ENCODE data around the gene TOX2. TPM values are rescaled to one million over a fixed set of nuclear protein-coding genes. Genes with fewer than 3 reads are reported as not detected.

The TOX2 gene
- total and polyA plus RNA-seq, 9 donors = 0.44 to 5.7 (median 2.2) TPM

GRCh38 chr20:43957392-43957791, 42.7 kb downstream of the TOX2 start:
- Histone ChIP-seq H3K4me3 (ENCODE audit: low read length) (no peak overlapping the region), H3K9me3 (replicated peaks; ENCODE audit: control insufficient read depth, low read depth, low read length) (no peaks in the 10 kb centered on the region), H3K36me3 (ENCODE audit: control insufficient read depth, insufficient read depth, low read length) (no peaks in the 10 kb centered on the region), H3K4me1 (ENCODE audit: control insufficient read depth, insufficient read depth, low read length) (peaks cover 32% of the 10 kb centered on the region), H3K27ac (ENCODE audit: low read length) (no peak overlapping the region), H3K27me3 (ENCODE audit: control insufficient read depth, insufficient read depth, low read length) (peaks cover 6% of the 10 kb centered on the region)
- whole genome bisulfite sequencing (ENCODE audit: insufficient coverage) = no CpG with 5 or more reads among the region's 3 CpGs
- no peak for DNase-seq

GRCh38 chr20:43958626-43959025, 44.0 kb downstream of the TOX2 start:
- Histone ChIP-seq H3K4me3 (ENCODE audit: low read length) (no peak overlapping the region), H3K27ac (ENCODE audit: low read length) (no peak overlapping the region), H3K4me1 (ENCODE audit: control insufficient read depth, insufficient read depth, low read length) (peaks cover 32% of the 10 kb centered on the region), H3K9me3 (replicated peaks; ENCODE audit: control insufficient read depth, low read depth, low read length) (no peaks in the 10 kb centered on the region), H3K36me3 (ENCODE audit: control insufficient read depth, insufficient read depth, low read length) (no peaks in the 10 kb centered on the region), H3K27me3 (ENCODE audit: control insufficient read depth, insufficient read depth, low read length) (peaks cover 6% of the 10 kb centered on the region)
- DNase-seq = no peak
- 82% methylated on average over 2 of the region's 2 CpGs for WGBS (ENCODE audit: insufficient coverage)

- DNase-seq = no peak
- Histone ChIP-seq H3K4me1 (ENCODE audit: control insufficient read depth, insufficient read depth, low read length) (peaks cover 34% of the 10 kb centered on the region), H3K9me3 (replicated peaks; ENCODE audit: control insufficient read depth, low read depth, low read length) (no peaks in the 10 kb centered on the region), H3K27me3 (ENCODE audit: control insufficient read depth, insufficient read depth, low read length) (peaks cover 3% of the 10 kb centered on the region), H3K36me3 (ENCODE audit: control insufficient read depth, insufficient read depth, low read length) (no peaks in the 10 kb centered on the region), H3K27ac (ENCODE audit: low read length) (no peak overlapping the region), H3K4me3 (ENCODE audit: low read length) (no peak overlapping the region)
- 56% methylated on average over 4 of the region's 19 CpGs for WGBS (ENCODE audit: insufficient coverage)
These were observed 44.6 kb downstream of the TOX2 start for GRCh38 chr20:43959079-43959919.

GRCh38 chr20:43959920-43960227, 45.2 kb downstream of the TOX2 start:
- no peak for DNase-seq
- H3K9me3 ChIP-seq (replicated peaks; ENCODE audit: control insufficient read depth, low read depth, low read length) = no peaks in the 10 kb centered on the region
- H3K4me3 ChIP-seq (ENCODE audit: low read length) = no peak overlapping the region
- peaks cover 3% of the 10 kb centered on the region for H3K27me3 ChIP-seq (ENCODE audit: control insufficient read depth, insufficient read depth, low read length)
- H3K27ac ChIP-seq (ENCODE audit: low read length) = no peak overlapping the region
- H3K4me1 ChIP-seq (ENCODE audit: control insufficient read depth, insufficient read depth, low read length) = peaks cover 33% of the 10 kb centered on the region
- WGBS (ENCODE audit: insufficient coverage) = no CpG with 5 or more reads among the region's 4 CpGs
- H3K36me3 ChIP-seq (ENCODE audit: control insufficient read depth, insufficient read depth, low read length) = no peaks in the 10 kb centered on the region

GRCh38 chr20:43960231-43960630, 45.6 kb downstream of the TOX2 start:
- Histone ChIP-seq H3K9me3 (replicated peaks; ENCODE audit: control insufficient read depth, low read depth, low read length) (no peaks in the 10 kb centered on the region), H3K4me3 (ENCODE audit: low read length) (no peak overlapping the region), H3K4me1 (ENCODE audit: control insufficient read depth, insufficient read depth, low read length) (peaks cover 29% of the 10 kb centered on the region), H3K27ac (ENCODE audit: low read length) (no peak overlapping the region), H3K36me3 (ENCODE audit: control insufficient read depth, insufficient read depth, low read length) (no peaks in the 10 kb centered on the region), H3K27me3 (ENCODE audit: control insufficient read depth, insufficient read depth, low read length) (peaks cover 3% of the 10 kb centered on the region)
- WGBS (ENCODE audit: insufficient coverage) = 83% methylated on average over 2 of the region's 2 CpGs
- DNase-seq = no peak

GRCh38 chr20:43961116-43961515, 46.5 kb downstream of the TOX2 start:
- Histone ChIP-seq H3K36me3 (ENCODE audit: control insufficient read depth, insufficient read depth, low read length) (no peaks in the 10 kb centered on the region), H3K27ac (ENCODE audit: low read length) (no peak overlapping the region), H3K27me3 (ENCODE audit: control insufficient read depth, insufficient read depth, low read length) (peaks cover 3% of the 10 kb centered on the region), H3K4me3 (ENCODE audit: low read length) (no peak overlapping the region), H3K9me3 (replicated peaks; ENCODE audit: control insufficient read depth, low read depth, low read length) (no peaks in the 10 kb centered on the region), H3K4me1 (ENCODE audit: control insufficient read depth, insufficient read depth, low read length) (peaks cover 21% of the 10 kb centered on the region)
- 88% methylated on average over 4 of the region's 5 CpGs for WGBS (ENCODE audit: insufficient coverage)
- no peak for DNase-seq

GRCh38 chr20:43961541-43962471, 47.2 kb downstream of the TOX2 start:
- no peak overlapping the region for H3K27ac ChIP-seq (ENCODE audit: low read length)
- H3K4me3 ChIP-seq (ENCODE audit: low read length) = no peak overlapping the region
- peaks cover 21% of the 10 kb centered on the region for H3K4me1 ChIP-seq (ENCODE audit: control insufficient read depth, insufficient read depth, low read length)
- DNase-seq = no peak
- H3K9me3 ChIP-seq (replicated peaks; ENCODE audit: control insufficient read depth, low read depth, low read length) = no peaks in the 10 kb centered on the region
- no peaks in the 10 kb centered on the region for H3K36me3 ChIP-seq (ENCODE audit: control insufficient read depth, insufficient read depth, low read length)
- H3K27me3 ChIP-seq (ENCODE audit: control insufficient read depth, insufficient read depth, low read length) = peaks cover 3% of the 10 kb centered on the region
- WGBS (ENCODE audit: insufficient coverage) = 61% methylated on average over 12 of the region's 18 CpGs

GRCh38 chr20:43962530-43962929, 47.9 kb downstream of the TOX2 start:
- Histone ChIP-seq H3K4me1 (ENCODE audit: control insufficient read depth, insufficient read depth, low read length) (peaks cover 21% of the 10 kb centered on the region), H3K9me3 (replicated peaks; ENCODE audit: control insufficient read depth, low read depth, low read length) (no peaks in the 10 kb centered on the region), H3K27ac (ENCODE audit: low read length) (no peak overlapping the region), H3K27me3 (ENCODE audit: control insufficient read depth, insufficient read depth, low read length) (peaks cover 3% of the 10 kb centered on the region), H3K36me3 (ENCODE audit: control insufficient read depth, insufficient read depth, low read length) (no peaks in the 10 kb centered on the region), H3K4me3 (ENCODE audit: low read length) (no peak overlapping the region)
- no peak for DNase-seq
- WGBS (ENCODE audit: insufficient coverage) = no CpG with 5 or more reads among the region's 4 CpGs

GRCh38 chr20:43963233-43963632, 48.6 kb downstream of the TOX2 start:
- H3K4me3 ChIP-seq (ENCODE audit: low read length) = no peak overlapping the region
- DNase-seq = no peak

More at GRCh38 chr20:43963233-43963632, 48.6 kb downstream of the TOX2 start:
- 81% methylated on average over 3 of the region's 5 CpGs for WGBS (ENCODE audit: insufficient coverage)
- Histone ChIP-seq H3K4me1 (ENCODE audit: control insufficient read depth, insufficient read depth, low read length) (peaks cover 21% of the 10 kb centered on the region), H3K36me3 (ENCODE audit: control insufficient read depth, insufficient read depth, low read length) (no peaks in the 10 kb centered on the region), H3K9me3 (replicated peaks; ENCODE audit: control insufficient read depth, low read depth, low read length) (no peaks in the 10 kb centered on the region), H3K27me3 (ENCODE audit: control insufficient read depth, insufficient read depth, low read length) (peaks cover 3% of the 10 kb centered on the region), H3K27ac (ENCODE audit: low read length) (no peak overlapping the region)

Measured in muscle of leg (tissue), 11 donors.